GM21423 (cell line): ENCODE data around the gene COX6A2.
"Not testable (repeated sequence)": the region's sequence is repeated elsewhere in the genome, so short reads cannot be mapped to it uniquely, and the experiment has no call there.

Source experiments
- ATAC-seq: cut with Tn5 transposase; IDR thresholded peaks from one replicate; pipeline ENCODE4 v1.9.1; 2021; ENCODE audit warnings: mild to moderate bottlenecking, moderate library complexity; ENCODE audit not compliant: unreplicated experiment

The COX6A2 gene

GRCh38 chr16:31461921-31462804 lies 34.0 kb upstream of the COX6A2 start:
- no peak for ATAC-seq

- no peak for ATAC-seq
Measured at GRCh38 chr16:31461201-31461920, 33.2 kb upstream of the COX6A2 start.

GRCh38 chr16:31460582-31461002 lies 32.4 kb upstream of the COX6A2 start:
- ATAC-seq = no peak

DNA sequence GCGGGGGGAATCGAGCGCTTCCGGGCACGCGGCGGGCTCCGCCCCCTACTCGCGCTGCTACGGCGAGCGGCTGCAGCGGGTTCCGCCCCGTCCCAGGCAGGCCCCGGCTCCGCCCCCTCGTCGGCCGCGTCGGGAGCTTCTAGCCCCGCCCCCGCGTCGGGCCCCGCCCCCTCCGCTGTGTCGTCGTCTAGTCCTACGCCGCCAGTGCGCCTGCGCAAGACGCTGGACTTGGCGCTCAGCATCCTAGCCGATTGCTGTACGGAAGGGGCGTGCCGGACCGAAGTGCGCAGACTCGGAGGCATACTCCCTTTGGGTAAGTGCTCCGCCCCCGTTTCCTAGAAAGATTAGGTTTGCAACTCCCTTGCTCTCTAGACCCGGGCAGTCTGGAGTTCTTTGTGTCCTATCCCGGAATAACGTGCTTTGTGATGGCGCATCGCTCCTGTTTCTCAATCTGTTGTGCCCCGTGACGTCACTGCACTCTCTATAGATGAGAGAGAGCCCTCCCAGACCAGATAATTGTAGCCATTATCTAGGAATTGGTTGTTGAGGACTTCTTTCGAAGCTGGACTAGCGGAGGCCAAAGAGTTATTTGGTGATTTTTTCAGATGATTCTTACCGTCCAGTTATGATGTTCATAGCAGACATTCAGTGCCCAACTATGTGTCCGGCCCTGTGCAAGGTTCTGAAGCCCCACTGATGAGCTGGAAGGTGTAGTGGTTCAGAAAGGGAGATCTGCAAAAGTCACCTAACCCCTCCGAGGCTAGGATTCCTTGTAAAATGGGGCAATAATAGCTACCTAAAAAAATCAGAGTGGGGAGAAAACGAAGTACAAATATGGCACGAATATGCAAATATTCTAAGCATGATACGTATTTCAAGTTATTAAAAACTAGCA lies 31.8 kb upstream of the COX6A2 start:
- ATAC-seq = peak; percentile 60

DNA sequence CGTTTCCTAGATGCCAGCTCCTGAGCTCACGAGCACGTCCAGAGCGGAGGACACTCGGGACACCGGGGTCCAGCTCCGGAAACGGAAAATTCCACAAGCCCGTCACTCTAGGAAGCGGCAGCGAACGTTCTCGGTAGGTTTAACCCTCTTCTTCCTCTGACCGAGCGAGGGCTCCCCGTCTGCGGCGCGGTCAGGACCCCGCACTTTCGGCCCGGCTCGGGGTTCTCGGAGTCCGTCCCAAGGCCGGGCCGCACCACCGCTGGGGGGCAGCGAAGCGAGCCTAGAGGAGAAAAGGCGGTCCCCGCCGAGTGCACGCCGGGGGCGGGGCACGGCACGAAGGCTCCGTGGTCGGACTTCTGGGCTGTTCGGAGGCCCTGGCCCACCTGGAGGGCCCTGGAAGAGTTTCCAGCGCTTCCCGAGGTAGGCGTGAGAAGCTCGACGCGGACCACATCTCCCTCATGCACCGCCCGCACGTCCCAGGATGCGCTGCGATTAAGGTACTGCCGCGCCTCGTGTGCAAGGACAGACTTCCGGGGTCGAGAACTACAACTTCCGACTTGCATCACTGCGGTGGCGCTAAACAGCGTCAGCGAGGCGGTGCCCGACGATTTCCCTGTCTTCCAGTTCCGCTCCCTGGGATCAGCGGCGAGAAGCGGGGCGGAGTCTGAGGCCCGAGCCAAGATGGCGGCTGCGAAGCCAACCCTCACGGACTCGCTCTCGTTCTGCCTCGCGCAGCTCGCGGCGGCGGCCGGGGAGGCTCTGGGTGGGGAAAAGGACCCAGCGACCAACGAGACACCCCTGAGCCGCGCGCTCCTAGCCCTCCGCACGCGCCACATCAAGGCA lies 30.9 kb upstream of the COX6A2 start, which contains the start of gene ARMC5:
Gene ARMC5, plus strand, starts transcription at position 658 of the 843 bp plus-strand sequence. Its CDS starts 24 bp downstream, at position 682.
- peak; percentile 68 for ATAC-seq

- ATAC-seq = no peak
Measured at GRCh38 chr16:31458073-31458843, 30.1 kb upstream of the COX6A2 start.

- no peak for ATAC-seq
Measured at GRCh38 chr16:31456988-31457360, 28.8 kb upstream of the COX6A2 start.

DNA sequence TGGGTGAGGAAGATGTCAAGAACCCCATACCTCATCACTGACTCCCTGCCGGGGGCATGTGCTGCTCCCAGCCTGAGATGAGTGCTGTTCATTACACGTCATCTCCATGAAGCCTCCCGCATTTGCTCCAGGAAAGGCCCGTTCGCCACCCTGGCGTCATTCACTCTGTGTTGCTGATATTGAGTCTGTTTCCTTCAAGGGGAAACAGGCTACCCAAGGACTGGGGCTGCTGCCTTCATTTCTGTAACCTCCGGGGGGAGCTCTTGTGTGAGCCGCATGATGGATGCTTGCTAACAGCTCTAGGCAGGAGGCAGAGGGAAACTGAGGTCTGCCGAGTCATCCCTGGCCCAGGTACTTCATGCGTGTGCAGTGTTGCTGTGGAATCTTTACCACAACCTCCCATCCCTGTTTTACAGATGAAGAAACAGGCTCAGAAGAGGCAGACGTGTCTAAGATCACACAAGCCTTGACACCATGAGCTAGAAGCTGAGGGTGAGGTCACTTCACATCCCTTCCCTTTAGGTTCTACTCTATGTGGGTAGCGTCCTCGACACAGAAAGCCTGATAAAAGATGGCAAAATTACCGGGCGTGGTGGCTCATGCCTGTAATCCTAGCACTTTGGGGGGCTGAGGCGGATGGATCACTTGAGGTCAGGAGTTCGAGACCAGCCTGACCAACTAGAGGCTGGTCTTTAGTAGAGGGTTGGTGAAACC lies 27.6 kb upstream of the COX6A2 start:
- no peak for ATAC-seq

DNA sequence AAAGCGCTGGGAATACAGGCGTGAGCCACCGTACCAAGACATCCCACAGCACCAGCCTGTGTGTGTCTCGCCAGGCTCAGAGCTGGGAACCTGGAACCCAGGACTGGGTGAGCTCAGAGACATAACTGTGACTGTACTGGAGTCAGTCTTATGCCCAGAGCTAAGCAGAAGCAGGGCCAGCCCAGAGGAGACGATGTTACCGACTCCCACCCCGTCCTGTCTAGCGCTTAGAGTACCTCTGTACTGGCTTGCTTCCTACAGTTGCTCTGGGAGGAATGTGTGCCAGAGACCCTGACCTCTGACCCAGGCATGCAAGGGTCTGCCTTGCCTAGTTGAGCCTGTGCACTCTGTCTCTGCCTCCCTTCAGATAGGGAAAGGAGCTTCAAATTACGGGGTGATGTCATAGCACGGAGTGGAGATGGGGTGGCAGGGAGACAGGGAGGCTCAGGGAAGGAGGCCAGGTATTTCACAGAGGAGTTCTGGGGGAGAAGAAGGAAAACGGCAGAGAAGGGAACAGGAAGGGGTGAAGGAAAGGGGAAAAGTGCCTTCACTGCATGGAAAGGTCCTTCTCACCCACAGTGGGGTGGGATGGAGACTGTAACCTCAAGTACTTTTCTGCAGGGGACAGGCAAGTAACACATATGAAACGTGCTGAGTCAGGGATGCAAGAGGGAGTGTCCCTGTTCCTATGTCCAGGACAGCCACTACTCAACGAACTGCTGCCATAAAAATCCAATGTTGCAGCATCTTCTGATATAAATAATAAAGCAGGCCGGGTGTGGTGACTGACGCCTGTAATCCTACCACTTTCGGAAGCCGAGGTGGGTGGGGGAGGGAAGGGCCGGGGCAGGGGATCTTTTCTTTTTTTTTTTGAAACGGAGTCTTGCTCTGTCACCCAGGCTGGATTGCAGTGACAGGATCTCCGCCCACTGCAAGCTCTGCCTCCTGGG lies 25.4 kb upstream of the COX6A2 start:
- no peak for ATAC-seq

DNA sequence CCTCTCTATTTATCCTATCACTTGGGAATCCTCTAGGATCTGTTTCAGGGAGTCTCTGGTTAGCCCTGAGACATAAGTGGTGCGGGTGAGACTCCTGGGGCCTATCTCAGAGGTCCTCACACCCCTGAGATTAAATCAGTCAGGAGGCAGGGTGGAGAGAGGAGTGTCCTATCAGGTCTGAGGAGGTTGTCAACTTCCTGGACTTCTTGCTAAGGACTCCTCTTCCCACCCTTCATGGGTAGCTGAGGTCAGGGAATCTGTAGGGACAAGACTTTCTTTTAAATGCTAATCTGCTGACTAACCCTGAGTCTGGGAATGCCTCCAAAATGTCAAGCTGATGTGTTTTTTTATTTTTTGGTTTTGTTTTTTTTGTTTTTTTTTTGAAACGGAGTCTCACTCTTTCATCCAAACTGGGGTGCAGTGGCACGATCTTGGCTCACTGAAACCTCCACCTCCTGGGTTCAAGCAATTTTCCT lies 24.5 kb upstream of the COX6A2 start:
- no peak for ATAC-seq

DNA sequence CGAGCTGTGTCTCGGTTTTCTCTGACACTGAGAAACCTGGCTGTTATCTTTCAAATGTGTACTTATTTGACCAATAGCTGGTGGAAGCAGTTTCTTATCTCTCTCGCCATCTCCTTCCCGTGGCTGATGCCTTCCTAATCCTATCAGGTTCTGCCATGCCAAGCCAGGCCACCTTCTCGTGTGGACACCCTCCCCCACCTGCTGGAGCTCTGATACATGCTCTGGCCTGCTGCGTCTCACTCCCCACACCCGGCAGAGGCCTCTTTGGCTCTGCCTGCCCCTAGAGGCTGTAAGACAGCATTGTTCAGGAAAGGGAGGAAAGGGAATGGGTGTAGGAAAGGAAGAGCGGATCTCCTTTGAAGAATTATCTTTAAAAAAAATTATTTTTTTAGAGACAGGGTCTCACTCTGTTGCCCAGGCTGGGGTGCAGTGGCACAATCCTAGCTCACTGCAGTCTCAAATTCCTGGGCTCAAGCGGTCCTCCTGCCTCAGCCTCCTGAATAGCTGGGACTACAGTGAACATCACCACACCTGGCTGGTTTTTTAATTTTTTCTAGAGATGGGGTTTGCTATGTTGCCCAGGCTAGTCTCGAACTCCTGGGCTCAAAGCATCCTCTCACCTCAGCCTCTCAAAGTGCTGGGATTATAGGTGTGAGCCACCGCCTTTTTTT lies 23.7 kb upstream of the COX6A2 start:
- ATAC-seq = no peak

GRCh38 chr16:31451201-31451600 lies 23.0 kb upstream of the COX6A2 start:
- ATAC-seq = no peak

- ATAC-seq = not testable (repeated sequence)
Measured at GRCh38 chr16:31445931-31446330, 17.8 kb upstream of the COX6A2 start.

GRCh38 chr16:31441956-31442355 lies 13.8 kb upstream of the COX6A2 start:
- no peak for ATAC-seq

- ATAC-seq = no peak
Measured at GRCh38 chr16:31440516-31441184, 12.5 kb upstream of the COX6A2 start.

- ATAC-seq = no peak
Measured at GRCh38 chr16:31439519-31439918, 11.4 kb upstream of the COX6A2 start.
